HG03097 (cell line): ENCODE measurements around the gene TBCD.
"Not testable (repeated sequence)": the region's sequence is repeated elsewhere in the genome, so short reads cannot be mapped to it uniquely, and the experiment has no call there.

Source experiments
- ATAC-seq: cut with Tn5 transposase; IDR thresholded peaks from one replicate; pipeline ENCODE4 v1.9.1; 2021; ENCODE audit not compliant: unreplicated experiment, low FRiP score

TBCD gene

DNA sequence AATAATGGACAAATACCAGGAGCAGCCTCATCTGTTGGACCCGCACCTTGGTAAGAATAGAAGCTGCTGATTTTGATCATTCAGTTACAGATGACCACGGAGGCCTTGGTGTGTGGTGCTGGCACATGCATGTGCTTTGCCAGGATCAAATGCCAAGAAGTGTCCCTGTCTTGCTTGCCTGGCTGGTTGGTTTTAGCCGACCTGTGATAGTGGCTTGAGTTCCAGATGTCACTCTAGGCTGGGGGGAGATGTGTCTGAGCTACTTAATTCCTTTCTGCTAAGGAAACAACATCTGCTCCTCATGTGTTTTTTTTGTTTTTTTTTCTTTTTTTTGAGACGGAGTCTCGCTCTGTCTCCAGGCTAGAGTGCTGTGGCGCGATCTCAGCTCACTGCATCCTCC lies 4.3 kb downstream of the TBCD start:
- ATAC-seq = no peak

DNA sequence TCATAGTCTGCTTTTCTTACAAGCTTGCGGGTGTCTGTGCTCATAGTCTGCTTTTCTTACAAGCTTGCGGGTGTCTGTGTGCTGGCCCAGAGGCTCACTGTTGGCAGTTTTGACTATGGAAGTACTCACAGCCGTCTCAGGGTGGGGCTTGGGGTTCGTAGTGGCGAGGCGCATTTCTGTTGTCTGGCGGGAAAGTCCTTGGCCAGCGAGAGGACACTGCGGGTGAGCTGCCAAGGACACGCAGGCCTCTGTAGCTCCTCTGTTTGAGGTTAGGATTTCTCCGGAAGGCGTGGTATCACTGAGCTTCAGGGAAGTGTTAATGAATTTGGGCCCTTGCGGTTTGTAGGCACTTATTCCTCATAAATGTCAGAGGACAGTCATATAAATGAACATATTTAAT lies 13.5 kb downstream of the TBCD start:
- no peak for ATAC-seq

DNA sequence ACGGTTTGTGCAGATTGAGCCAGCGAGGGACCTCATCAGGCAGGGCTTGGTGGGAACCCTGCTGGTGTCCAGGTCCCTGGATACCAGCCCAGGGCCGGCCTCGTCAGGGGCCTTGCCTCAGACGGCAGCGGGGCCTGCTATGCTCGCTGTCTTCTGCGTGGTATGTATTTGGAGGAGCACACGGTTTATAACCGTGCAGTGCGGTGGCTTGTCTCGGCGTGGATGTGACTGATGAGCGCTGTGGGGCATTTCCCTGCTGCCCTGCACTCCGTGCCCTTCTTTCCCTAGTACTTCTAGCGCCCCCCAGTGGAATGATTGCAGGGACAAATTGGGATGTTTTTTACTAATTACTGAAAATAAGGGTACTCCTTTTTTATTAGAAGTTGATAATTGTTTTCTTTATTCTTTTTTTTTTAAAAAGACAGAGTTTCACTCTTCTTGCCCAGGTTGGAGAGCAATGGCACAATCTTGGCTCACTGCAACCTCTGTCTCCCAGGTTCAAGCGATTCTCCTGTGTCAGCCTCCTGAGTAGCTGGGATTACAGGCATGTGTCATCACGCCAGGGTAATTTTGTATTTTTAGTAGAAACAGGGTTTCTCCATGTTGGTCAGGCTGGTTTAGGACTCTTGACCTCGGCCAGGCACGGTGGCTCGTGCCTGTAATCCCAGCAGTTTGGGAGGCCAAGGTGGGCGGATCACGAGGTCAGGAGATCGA lies 15.3 kb downstream of the TBCD start:
- ATAC-seq = no peak

DNA sequence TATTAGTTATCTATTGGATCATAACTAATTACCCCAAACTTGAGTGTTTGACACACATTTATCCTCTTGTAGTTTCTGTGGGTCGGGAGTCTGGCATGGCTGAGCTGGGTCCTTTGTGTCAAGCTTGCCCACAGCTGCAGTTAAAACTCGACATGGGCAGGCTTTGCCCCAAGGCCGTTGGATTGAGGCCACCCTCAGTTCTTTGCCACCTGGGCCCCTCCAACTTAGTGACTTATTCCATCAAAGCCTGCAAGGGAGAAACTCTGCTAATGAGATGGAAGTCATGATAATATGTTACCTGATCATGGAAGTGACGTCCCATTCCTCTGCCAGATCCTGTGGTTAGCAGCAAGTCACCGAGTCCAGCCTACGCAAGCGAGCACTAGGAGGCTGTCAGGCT lies 17.2 kb downstream of the TBCD start:
- ATAC-seq = no peak

DNA sequence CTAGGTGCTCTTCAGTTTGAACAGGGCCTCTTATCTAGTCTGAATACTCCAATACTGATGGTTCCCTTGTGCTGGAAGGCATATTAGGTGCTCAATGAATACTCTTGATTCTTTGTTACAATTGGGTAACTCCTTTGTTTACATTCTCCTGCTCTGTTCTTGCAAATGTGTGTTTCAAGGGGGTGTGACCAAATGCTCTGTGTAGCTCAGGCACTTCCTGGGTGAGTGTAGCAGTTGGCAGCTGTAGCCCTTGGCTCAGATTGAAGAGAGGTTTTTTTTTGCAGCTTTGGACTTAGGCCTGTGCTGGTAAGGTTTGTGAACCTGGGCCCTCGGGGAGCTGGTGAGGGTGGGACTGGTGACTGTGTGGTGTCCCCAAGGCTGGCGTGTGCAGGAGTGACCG lies 20.2 kb downstream of the TBCD start:
- ATAC-seq = no peak

DNA sequence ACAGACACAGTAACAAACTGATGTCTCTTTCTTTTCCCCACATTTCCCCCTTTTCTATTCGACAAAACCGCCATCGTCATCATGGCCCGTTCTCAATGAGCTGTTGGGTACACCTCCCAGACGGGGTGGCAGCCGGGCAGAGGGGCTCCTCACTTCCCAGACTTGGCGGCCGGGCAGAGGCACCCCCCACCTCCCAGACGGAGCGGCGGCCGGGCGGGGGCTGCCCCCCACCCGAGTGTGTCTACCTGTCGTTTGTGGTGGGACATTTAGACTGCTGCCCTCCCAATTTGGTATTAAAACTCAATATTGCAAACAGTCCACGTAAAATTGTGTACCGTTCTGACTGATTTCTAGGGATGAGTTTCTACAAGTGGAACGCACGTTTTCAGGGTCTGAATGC lies 22.6 kb downstream of the TBCD start:
- not testable (repeated sequence) for ATAC-seq

DNA sequence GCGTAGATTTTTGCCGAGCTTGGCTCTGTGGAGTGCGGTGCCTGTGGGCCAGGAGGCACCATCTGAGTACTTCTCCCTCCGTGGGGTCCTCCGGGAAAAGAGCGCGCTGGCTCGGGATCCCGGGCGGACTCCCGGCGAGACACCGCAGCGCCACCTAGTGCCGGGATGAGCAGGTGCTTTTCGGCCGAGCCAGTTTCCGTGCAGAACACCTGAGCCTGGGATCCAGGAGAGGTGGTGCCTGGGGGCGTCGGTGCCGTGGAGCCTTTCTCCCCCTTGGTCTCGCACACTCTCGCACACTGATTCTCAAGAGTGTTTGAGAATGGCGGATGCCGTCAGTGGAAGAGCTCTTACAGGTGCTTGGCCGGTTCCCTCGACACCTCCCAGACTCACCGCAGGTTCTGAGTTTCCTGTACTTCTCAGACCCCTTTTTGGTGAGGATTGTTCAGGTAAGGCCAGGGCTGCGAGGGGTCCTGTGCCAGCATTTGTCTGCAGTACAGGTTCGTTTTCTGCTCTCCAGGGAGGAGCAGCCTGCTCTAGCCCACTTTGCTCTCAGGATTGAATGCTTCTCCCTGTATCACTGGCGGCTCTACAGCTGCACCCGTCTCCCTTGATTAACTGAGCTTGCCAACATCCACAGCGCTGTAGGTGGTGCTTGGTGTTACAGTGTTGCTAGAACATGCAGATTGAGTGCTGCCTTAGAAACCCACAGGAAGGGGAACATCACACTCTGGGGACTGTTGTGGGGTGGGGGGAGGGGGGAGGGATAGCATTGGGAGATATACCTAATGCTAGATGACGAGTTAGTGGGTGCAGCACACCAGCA lies 23.3 kb downstream of the TBCD start:
- ATAC-seq = no peak

DNA sequence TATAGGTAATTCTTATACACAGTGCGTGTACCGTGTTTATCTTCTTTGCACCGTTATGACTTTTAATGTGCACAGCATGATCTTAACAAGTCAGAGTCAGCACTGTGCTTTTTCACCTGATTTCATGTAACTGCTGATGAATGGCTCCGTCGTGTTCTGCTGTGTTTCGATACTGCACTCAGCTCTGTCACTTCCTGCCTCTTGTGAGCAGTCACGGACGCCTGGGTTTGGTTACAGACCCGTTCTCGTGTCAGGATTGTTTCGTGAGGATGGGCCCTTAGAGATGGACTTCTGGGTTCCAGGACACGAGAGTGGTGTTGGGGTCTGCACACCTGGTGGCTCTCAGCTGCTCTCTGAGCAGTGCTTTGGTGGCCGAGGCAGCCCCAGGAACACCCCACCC lies 24.6 kb downstream of the TBCD start:
- ATAC-seq = no peak

DNA sequence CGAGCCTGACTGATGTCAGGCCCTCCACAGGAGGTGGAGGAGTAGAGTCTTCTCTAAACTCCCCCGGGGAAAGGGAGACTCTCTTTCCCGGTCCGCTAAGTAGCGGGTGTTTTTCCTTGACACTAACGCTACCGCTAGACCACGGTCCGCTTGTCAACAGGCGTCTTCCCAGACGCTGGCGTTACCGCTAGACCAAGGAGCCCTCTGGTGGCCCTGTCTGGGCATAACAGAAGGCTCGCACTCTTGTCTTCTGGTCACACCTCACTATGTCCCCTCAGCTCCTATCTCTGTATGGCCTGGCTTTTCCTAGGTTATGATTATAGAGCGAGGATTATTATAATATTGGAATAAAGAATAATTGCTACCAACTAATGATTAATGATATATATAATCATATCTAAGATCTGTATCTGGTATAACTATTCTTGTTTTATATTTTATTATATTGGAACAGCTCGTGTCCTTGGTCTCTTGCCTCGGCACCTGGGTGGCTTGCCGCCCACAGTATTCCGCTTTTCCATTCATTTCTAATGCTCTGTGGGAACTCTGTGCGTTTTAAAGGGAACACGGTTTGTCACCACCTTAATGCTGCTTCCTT lies 26.0 kb downstream of the TBCD start:
- not testable (repeated sequence) for ATAC-seq

DNA sequence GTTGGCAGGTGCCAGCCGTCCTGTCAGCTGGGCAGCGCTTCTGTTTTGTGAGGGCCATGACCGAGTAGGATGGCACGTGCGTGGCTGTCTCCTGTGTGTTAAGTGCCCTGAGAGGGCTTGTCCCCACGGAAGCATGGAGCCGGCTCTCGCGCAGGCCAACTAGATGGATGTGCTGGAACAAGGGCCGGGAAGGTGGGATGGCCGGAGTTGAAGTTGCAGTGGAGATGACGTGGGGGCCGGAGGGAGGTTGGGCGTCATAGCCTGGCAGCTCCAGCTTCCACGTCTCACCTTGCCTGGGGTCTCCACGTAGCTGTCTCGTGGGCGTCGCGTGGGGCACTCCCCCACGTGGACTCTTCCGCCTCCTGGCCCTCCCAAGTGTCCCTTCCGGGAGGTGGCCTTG lies 27.7 kb downstream of the TBCD start:
- no peak for ATAC-seq

DNA sequence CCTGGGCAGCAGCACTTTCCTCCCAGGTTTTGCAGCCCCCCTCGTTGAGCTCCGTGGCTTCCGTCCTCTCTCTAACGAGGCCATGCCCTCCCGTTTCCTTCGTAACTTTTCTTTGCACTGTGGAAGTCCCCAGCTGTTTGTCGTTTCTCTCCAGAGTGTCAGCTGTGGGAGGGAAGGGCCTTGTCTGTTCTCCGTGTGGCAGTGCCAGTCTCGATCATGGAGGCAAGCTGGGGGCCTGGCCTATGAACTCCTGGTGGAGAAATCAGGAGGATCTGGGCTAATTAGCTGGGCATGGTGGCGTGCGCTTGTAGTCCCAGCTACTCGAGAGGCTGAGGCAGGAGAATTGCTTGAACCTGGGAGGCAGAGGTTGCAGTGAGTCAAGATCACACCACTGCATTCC lies 28.3 kb downstream of the TBCD start:
- no peak for ATAC-seq

DNA sequence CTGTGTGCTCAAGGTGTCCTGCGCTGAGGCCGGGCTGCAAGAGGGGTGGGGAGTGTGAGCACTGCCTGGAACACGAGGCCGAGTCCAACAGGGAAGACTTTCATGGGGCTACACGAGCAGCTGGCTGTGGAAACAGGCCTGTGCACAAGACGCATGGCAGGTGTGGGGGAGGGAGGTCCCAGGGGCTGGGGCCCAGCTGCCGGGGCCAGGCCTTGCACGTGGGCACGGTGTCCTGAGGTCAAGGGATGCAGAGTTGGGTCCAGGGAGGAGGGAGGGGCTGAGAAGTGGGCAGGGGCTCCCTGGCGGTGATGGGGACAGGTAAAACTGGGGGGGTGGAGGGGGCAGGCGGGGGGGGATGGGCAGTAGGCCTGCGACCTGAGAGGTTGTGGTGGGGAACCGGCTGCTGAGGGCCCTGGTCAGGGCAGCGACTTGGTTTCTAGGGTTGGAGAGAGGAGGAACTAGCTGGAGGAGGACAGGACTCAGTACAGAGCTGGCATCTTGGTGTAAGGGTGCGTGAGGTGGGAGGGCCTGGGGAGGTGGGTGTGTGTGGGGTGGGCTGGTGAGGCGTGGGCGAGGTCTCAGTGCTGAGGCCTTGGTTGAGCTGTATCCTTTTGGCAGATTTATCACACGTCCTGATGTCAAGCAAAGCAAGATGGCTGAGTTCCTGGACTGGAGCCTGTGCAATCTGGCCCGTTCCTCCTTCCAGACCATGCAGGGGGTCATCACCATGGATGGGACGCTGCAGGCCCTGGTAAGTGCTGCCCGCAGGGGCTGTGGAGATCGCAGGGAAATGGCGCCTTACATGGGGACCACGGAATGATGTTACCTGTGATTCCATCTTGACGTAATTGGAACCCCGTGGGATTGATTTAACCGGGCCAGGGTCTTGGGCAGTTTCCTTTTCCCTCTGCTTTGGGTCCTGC lies 29.4 kb downstream of the TBCD start:
- no peak for ATAC-seq

DNA sequence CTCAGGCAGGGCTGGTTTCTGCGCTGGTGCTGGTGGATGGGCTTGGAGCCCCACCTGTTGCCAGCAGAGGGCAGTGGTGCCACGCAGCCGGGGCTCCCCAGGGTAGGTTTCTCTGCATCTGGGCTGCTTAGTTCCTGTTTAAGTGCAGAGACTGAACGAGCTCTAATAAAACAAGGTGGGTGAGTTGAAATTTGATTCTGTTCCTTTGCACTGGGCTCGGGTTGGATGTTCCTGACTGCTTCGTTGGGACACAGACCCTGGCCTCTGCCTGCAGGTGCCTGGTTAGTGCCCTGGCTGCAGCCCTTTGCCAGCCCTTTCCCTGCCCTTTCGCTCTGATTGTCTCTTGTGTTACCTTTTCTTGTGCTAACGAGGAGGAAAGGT lies 30.0 kb downstream of the TBCD start:
- ATAC-seq = no peak

DNA sequence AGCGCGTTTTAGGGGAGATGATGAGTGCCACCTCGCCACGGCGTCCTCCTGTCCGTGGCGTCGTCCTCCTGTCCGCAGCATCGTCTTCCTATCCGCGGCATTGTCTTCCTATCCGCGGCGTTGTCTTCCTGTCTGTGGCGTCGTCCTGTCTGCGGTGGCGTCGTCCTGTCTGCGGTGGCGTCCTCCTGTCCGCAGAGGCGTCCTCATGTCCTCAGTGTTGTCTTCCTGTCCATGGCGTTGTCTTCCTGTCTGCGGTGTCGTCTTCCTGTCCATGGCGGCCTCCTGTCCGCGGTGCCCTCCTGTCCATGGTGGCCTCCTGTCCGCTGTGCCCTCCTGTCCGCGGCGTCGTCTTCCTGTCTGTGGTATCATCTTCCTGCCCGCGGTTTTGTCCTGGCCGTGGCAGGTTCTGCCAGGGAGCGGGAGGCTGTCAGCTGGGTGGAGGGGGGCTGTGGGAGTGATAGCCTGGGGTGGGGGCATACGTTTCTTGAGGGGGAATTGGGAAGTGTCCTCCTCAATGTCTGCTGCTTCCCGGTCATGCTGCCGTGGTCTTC lies 30.9 kb downstream of the TBCD start:
- ATAC-seq = no peak

DNA sequence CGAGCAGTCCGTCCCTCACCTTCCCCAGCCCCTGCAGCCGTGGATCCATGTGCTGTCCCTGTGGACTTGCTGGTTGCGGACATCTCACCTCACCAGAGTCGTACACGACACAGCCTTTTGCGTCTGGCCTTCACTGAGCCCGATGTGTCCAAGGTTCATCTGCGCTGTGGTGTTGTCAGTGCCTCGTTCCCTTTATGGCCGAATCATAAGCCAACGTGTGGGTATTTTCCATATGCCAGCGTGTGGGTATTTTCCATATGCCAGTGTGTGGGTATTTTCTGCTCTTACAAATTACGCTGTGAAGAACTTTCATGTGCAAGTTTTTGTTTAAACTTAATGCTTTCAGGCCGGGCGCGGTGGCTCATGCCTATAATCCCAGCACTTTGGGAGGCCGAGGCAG lies 31.6 kb downstream of the TBCD start:
- ATAC-seq = no peak

DNA sequence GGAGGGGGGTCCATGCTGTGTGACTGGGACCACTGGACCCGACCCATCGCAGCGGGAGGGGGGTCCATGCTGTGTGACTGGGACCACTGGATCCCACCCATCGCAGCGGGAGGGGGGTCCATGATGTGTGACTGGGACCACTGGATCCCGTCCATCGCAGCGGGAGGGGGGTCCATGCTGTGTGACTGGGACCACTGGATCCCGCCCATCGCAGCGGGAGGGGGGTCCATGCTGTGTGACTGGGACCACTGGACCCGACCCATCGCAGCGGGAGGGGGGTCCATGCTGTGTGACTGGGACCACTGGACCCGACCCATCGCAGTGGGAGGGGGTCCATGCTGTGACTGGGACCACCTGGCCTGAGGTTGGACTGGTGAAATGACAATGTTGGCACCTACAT lies 33.7 kb downstream of the TBCD start:
- ATAC-seq = not testable (repeated sequence)

DNA sequence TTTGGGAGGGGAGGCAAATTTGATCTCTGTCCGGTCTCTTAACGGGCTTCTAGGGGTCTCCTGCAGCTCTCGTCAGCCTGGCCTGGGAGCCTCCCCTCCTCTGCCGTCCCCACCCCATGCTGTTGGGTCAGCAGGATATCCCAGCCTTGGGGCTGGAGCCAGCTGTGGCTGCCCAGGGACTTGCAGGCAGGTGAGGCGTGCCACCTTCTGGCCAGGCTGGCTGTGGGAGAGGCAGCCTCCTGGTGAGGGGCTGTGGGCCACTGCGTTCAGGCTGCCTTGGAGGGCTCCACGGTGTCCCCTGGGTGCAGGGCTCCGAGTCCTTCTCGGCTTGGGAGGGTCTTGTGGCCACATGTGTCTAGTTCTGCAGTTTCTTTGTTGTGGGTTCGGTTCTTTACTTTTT lies 34.6 kb downstream of the TBCD start:
- ATAC-seq = no peak

DNA sequence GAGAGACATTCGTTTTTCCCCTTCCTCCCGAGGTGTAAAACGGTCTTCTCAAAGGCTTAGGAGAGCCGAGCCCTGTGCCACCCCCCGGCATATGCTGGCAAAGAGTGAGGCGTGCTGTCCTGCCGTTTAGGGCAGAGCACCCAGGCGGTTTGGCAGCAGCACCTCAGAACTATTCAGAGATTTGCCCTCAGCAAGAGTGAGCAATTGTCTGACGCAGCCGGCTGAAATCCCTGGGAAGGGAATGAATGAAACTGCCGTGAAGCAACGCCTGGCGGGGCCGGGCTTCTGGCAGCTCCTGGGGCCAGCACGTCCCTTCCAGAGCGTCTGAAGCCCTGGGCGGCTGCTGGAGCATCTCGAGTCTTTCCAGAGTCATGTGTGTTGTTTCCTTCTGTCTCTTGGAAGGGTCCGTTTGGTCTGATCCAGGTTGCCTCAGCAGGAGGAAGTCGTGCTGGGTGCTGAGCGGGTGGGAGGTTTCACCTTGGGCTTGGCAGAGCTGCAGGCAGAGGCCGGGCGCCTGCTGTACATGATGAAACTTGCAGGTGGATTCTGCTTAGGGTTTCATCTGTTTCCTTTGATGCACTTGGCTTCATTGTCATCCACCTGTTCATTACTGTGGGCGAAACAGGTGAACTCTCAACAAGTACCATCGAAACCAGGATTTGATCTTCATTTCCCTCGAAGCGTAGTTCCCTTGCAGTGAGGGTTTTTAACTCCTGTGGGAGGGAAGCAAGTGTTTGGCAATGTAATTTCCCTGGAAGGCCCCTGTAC lies 35.4 kb downstream of the TBCD start:
- ATAC-seq = no peak

DNA sequence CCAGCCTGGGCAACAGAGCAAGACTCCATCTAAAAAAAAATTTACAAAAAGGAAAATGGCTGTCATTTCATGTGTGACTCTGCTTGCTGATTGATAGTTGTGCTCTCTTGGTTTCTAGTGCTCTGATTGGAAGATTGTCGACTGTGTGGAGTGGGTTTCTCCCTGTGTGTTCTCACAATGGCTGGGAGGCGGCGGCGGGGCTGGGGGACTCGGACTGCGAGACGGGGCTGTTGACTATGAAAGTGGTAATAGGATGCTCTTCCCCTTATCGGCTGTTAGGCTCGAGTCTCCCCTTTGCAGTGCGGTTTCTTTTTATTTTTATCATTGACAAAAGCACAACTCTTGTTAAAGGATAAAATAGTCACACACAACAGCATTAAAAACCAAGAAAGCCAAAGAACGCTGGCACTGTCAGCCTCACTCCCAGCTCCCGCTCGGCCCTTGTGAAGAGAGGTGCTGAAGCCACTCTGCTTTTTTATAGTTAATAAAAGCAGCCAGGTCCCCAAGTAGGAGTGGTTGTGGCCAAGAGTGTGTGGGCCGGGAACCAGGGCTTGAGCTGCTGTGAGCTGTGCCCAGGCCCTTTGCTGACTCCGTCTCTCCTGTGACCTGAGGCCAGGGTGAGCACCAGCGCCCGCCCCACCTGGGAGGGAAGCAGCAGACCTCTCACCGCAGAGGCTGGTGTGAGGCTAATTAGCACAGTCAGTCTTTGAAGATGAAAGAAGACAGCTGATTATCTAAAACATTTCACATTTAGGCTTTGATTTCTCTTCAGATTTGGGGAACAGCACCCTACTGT lies 36.5 kb downstream of the TBCD start:
- no peak for ATAC-seq
